HL-60/S4 treated with phorbol 12-myristate 13-acetate at 8.2 ng/mL for 4 days and 3 days (cell line): Measurements from ENCODE around the gene CRTC2.
"Not testable (repeated sequence)": the region's sequence is repeated elsewhere in the genome, so short reads cannot be mapped to it uniquely, and the experiment has no call there.

Experiments used
- in situ Hi-C: fragments of 300-500 bp; cut with MboI; formaldehyde crosslinking; loops from 2 replicates; pipeline ENCODE4 v1.15.0; 2022; ENCODE audit warnings: low sequenced_read_pairs

CRTC2 gene

DNA sequence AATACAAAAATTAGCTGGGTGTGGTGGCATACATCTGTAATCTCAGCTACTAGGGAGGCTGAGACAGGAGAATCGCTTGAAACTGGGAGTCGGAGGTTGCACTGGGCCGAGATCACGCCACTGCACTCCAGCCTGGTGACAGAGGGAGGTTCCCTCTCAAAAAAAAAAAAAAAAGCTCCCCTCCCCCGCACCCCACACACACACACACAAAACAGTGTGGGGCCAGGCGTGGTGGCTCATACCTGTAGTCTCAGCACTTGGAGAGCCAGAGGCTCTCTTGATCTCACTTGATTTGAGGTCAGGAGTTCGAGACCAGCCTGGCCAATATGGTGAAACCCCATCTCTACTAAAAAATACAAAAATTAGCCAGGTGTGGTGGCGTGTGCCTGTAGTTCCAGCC, 52.5 kb downstream of the CRTC2 start:
- in situ Hi-C loops = not testable (repeated sequence)

- in situ Hi-C loops = no loop called here
Measured at GRCh38 chr1:153903841-153904455, 54.5 kb downstream of the CRTC2 start.

GRCh38 chr1:153899509-153899908, 58.9 kb downstream of the CRTC2 start:
- in situ Hi-C loops = no loop called here
